ENCODE data around the gene WDR83.
"Not testable (repeated sequence)": the region's sequence is repeated elsewhere in the genome, so short reads cannot be mapped to it uniquely, and the experiment has no call there.

WDR83 gene

GRCh38 chr19:12705654-12706331 lies 39.2 kb downstream of the WDR83 start:
- Histone ChIP-seq H3K9me3 (ENCODE audit: control insufficient read depth, insufficient read depth, low read length) (no peaks in the 10 kb centered on the region), H3K4me1 (ENCODE audit: insufficient read depth, low read length) (no peaks in the 10 kb centered on the region), H3K9ac (ENCODE audit: low read depth, low read length) (no peak overlapping the region), H3K36me3 (ENCODE audit: insufficient read depth, low read length) (peaks cover 17% of the 10 kb centered on the region)

GRCh38 chr19:12706332-12706718 lies 39.7 kb downstream of the WDR83 start:
- no peaks in the 10 kb centered on the region for H3K4me1 ChIP-seq (ENCODE audit: insufficient read depth, low read length)
- no peak overlapping the region for H3K9ac ChIP-seq (ENCODE audit: low read depth, low read length)
- H3K36me3 ChIP-seq (ENCODE audit: insufficient read depth, low read length) = peaks cover 20% of the 10 kb centered on the region
- no peaks in the 10 kb centered on the region for H3K9me3 ChIP-seq (ENCODE audit: control insufficient read depth, insufficient read depth, low read length)

GRCh38 chr19:12708641-12709040 lies 42.0 kb downstream of the WDR83 start:
- Histone ChIP-seq H3K4me1 (ENCODE audit: insufficient read depth, low read length) (no peaks in the 10 kb centered on the region), H3K9ac (ENCODE audit: low read depth, low read length) (no peak overlapping the region), H3K9me3 (ENCODE audit: control insufficient read depth, insufficient read depth, low read length) (no peaks in the 10 kb centered on the region), H3K36me3 (ENCODE audit: insufficient read depth, low read length) (peaks cover 20% of the 10 kb centered on the region)

- no peaks in the 10 kb centered on the region for H3K9me3 ChIP-seq (ENCODE audit: control insufficient read depth, insufficient read depth, low read length)
- no peaks in the 10 kb centered on the region for H3K4me1 ChIP-seq (ENCODE audit: insufficient read depth, low read length)
- H3K9ac ChIP-seq (ENCODE audit: low read depth, low read length) = no peak overlapping the region
- H3K36me3 ChIP-seq (ENCODE audit: insufficient read depth, low read length) = peaks cover 25% of the 10 kb centered on the region
Observed at GRCh38 chr19:12711187-12711586, 44.6 kb downstream of the WDR83 start.

GRCh38 chr19:12712077-12712476 lies 45.5 kb downstream of the WDR83 start:
- not testable (repeated sequence) for H3K4me1 ChIP-seq (ENCODE audit: insufficient read depth, low read length); H3K9ac ChIP-seq (ENCODE audit: low read depth, low read length); H3K9me3 ChIP-seq (ENCODE audit: control insufficient read depth, insufficient read depth, low read length)
- peaks cover 31% of the 10 kb centered on the region for H3K36me3 ChIP-seq (ENCODE audit: insufficient read depth, low read length)

- H3K9me3 ChIP-seq (ENCODE audit: control insufficient read depth, insufficient read depth, low read length); H3K9ac ChIP-seq (ENCODE audit: low read depth, low read length); H3K4me1 ChIP-seq (ENCODE audit: insufficient read depth, low read length): not testable (repeated sequence)
- H3K36me3 ChIP-seq (ENCODE audit: insufficient read depth, low read length) = peaks cover 31% of the 10 kb centered on the region
Observed at GRCh38 chr19:12713304-12713703, 46.7 kb downstream of the WDR83 start.

GRCh38 chr19:12715102-12715501 lies 48.5 kb downstream of the WDR83 start:
- no peak overlapping the region for H3K9ac ChIP-seq (ENCODE audit: low read depth, low read length)
- H3K4me1 ChIP-seq (ENCODE audit: insufficient read depth, low read length) = peaks cover under 1% of the 10 kb centered on the region; the same call in 1 of the 2 replicates
- H3K36me3 ChIP-seq (ENCODE audit: insufficient read depth, low read length) = peaks cover 33% of the 10 kb centered on the region
- H3K9me3 ChIP-seq (ENCODE audit: control insufficient read depth, insufficient read depth, low read length) = no peaks in the 10 kb centered on the region

- Histone ChIP-seq H3K4me1 (ENCODE audit: insufficient read depth, low read length) (peaks cover 4% of the 10 kb centered on the region; the same call in 1 of the 2 replicates), H3K9me3 (ENCODE audit: control insufficient read depth, insufficient read depth, low read length) (no peaks in the 10 kb centered on the region), H3K9ac (ENCODE audit: low read depth, low read length) (no peak overlapping the region), H3K36me3 (ENCODE audit: insufficient read depth, low read length) (peaks cover 27% of the 10 kb centered on the region)
Observed at GRCh38 chr19:12715929-12716328, 49.3 kb downstream of the WDR83 start.

- Histone ChIP-seq H3K4me1 (ENCODE audit: insufficient read depth, low read length) (peaks cover 4% of the 10 kb centered on the region; the same call in 1 of the 2 replicates), H3K9ac (ENCODE audit: low read depth, low read length) (peak overlapping the region; percentile 83), H3K36me3 (ENCODE audit: insufficient read depth, low read length) (peaks cover 15% of the 10 kb centered on the region), H3K9me3 (ENCODE audit: control insufficient read depth, insufficient read depth, low read length) (no peaks in the 10 kb centered on the region)
Observed at GRCh38 chr19:12720296-12720695, 53.7 kb downstream of the WDR83 start.

GRCh38 chr19:12720851-12721655 lies 54.4 kb downstream of the WDR83 start:
- Histone ChIP-seq H3K4me1 (ENCODE audit: insufficient read depth, low read length) (peaks cover 4% of the 10 kb centered on the region; the same call in 1 of the 2 replicates), H3K9me3 (ENCODE audit: control insufficient read depth, insufficient read depth, low read length) (no peaks in the 10 kb centered on the region), H3K9ac (ENCODE audit: low read depth, low read length) (peak overlapping the region; percentile 83), H3K36me3 (ENCODE audit: insufficient read depth, low read length) (peaks cover 13% of the 10 kb centered on the region)

- Histone ChIP-seq H3K9ac (ENCODE audit: low read depth, low read length) (peak overlapping the region; percentile 83), H3K9me3 (ENCODE audit: control insufficient read depth, insufficient read depth, low read length) (no peaks in the 10 kb centered on the region), H3K4me1 (ENCODE audit: insufficient read depth, low read length) (peaks cover 4% of the 10 kb centered on the region; the same call in 1 of the 2 replicates), H3K36me3 (ENCODE audit: insufficient read depth, low read length) (peaks cover 8% of the 10 kb centered on the region)
Observed at GRCh38 chr19:12721656-12722565, 55.3 kb downstream of the WDR83 start.

GRCh38 chr19:12722566-12723380 lies 56.2 kb downstream of the WDR83 start:
- Histone ChIP-seq H3K9me3 (ENCODE audit: control insufficient read depth, insufficient read depth, low read length) (no peaks in the 10 kb centered on the region), H3K9ac (ENCODE audit: low read depth, low read length) (peak overlapping the region; percentile 83), H3K36me3 (ENCODE audit: insufficient read depth, low read length) (peaks cover 7% of the 10 kb centered on the region), H3K4me1 (ENCODE audit: insufficient read depth, low read length) (peaks cover 4% of the 10 kb centered on the region; the same call in 1 of the 2 replicates)

- peaks cover 7% of the 10 kb centered on the region for H3K36me3 ChIP-seq (ENCODE audit: insufficient read depth, low read length)
- H3K9me3 ChIP-seq (ENCODE audit: control insufficient read depth, insufficient read depth, low read length) = no peaks in the 10 kb centered on the region
- H3K9ac ChIP-seq (ENCODE audit: low read depth, low read length) = peak overlapping the region; percentile 83
- H3K4me1 ChIP-seq (ENCODE audit: insufficient read depth, low read length) = peaks cover 4% of the 10 kb centered on the region; the same call in 1 of the 2 replicates
Observed at GRCh38 chr19:12723381-12723640, 56.7 kb downstream of the WDR83 start.
